Right lobe of liver (tissue), 6 donors: ENCODE measurements around the gene PAFAH1B1. TPM values are rescaled to one million over a fixed set of nuclear protein-coding genes. Genes with fewer than 3 reads are reported as not detected.
A peak's percentile ranks its signal among the peaks of the same experiment; 100 is the strongest.

Source experiments
- ATAC-seq, 4 donors: fragments of 200-7000 bp; cut with Tn5 transposase; one replicate each; pipeline ENCODE4 v1.9.1; 2020; ENCODE audit warnings: mild to moderate bottlenecking in 4 of 4, moderate library complexity in 4 of 4
- DNase-seq, 3 donors: peaks; one replicate each; pipeline ENCODE4 v3.0.0-alpha.2; 2020
- H3K27ac ChIP-seq, 3 donors: fragments of 200-600 bp; one replicate each; pipeline ENCODE4 v1.8.0; 2022
- H3K27me3 ChIP-seq, 2 donors: fragments of 200-600 bp; one replicate each; pipeline ENCODE4 v1.8.0; 2022
- H3K36me3 ChIP-seq, 4 donors: fragments of 200-600 bp; sonication (generic) in 1 of 4; one replicate each; pipeline versions ENCODE4 v1.5.1 to v1.8.0; 2017 to 2022; ENCODE audit warnings: control low read depth in 1 of 4
- H3K4me1 ChIP-seq, 4 donors: fragments of 200-600 bp; sonication (generic) in 1 of 4; one replicate each; pipeline versions ENCODE4 v1.5.1 to v1.8.0; 2017 to 2022; ENCODE audit warnings: control low read depth in 1 of 4
- H3K4me3 ChIP-seq, 3 donors: fragments of 200-600 bp; one replicate each; pipeline ENCODE4 v1.8.0; 2022
- H3K9me3 ChIP-seq, 4 donors: fragments of 200-600 bp; sonication (generic) in 1 of 4; one replicate each; pipeline versions ENCODE4 v1.5.1 to v1.8.0; 2017 to 2022; ENCODE audit warnings: control low read depth in 1 of 4
- POLR2A ChIP-seq: fragments of 450-650 bp; IDR thresholded peaks from one replicate; pipeline ENCODE4 v1.6.1; 2017; ENCODE audit warnings: antibody characterized with exemption, mild to moderate bottlenecking
- WGBS: methylation state at CpG from one replicate; pipeline ENCODE4 v1.1.6; 2018; ENCODE audit warnings: low coverage, low lambda C conversion rate; ENCODE audit not compliant: insufficient coverage; ENCODE audit errors: missing lambda C conversion rate; 5-methylcytosine and 5-hydroxymethylcytosine counted together
- intact Hi-C, 2 donors: fragments of 100-400 bp; cut with DNase I; formaldehyde crosslinking; loops; one replicate each; pipeline versions ENCODE4 v1.11.2 to v1.14.1; 2022
- total RNA-seq, 6 experiments: library from RNA; depleted of rRNA in 2 of 6; stranded (reverse); fragments of >200 nt in 2 of 6; fragmentation: NEBNext Ultra II Directional in 3 of 6; extraction: Animal tissue kit (Norgen Biotek cat#: 25700) in 3 of 6; gene quantifications; one replicate each; pipeline versions ENCODE4 v1.1.0 to v1.2.4, GENCODE V29; 2016 to 2023
- TF ChIP-seq, protein P1 (sequence below), 4 donors: fragments of 200-600 bp in 3 of 4; fragments of 450-650 bp in 1 of 4; IDR thresholded peaks; one replicate each; pipeline versions ENCODE4 v1.5.1 to v1.8.0; 2016 to 2022; ENCODE audit warnings: antibody characterized with exemption in 4 of 4, mild to moderate bottlenecking in 2 of 4
- donor health status: DM: no; HTN: yes; CAD: no.
- donor health status: DM: no; HTN: no; CAD: no.
- donor health status: DM: no; HTN: no; CAD: no.
- donor health status: DM: no; HTN: yes; CAD: no.
- donor health status: DM: no; HTN: yes; CAD: no.

The PAFAH1B1 gene
- total RNA-seq, 6 experiments from 2014 or later: 32.6 to 69.9 (median 42.2) TPM

DNA sequence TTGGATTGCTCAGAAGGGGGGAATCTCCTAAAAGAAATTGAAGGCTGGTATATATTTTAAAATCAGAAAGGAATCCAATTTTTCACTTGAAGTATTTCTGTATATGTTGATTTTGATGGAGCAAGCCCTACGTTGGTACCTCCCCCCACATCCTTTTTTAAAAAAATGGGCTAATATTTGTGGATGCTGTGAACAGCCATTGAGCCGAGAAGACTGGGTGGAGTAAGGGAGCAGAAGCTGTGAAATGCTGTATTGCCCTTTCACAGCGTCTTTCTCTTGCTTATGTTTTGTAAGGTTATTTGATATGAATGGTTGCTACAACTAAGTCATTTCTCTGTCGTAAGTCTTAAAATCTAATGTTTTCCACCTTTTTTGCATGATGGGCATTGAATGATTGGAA lies 2.3 kb downstream of the PAFAH1B1 start:
- Histone ChIP-seq H3K27me3 (no peaks in the 10 kb centered on the region), H3K9me3 (no peaks in the 10 kb centered on the region), H3K4me1 (peaks cover 0 to 37% (median 0%) of the 10 kb centered on the region in 4 donors), H3K4me3 (peak overlapping the region in 2 of 3 donors; percentile 93 to 95), H3K27ac (no peak overlapping the region), H3K36me3 (no peaks in the 10 kb centered on the region)
- 16% methylated on average over 4 of the region's 4 CpGs for WGBS
- ATAC-seq: no peak
- no peak for TF ChIP-seq POLR2A
- TF ChIP-seq, protein P1, sequence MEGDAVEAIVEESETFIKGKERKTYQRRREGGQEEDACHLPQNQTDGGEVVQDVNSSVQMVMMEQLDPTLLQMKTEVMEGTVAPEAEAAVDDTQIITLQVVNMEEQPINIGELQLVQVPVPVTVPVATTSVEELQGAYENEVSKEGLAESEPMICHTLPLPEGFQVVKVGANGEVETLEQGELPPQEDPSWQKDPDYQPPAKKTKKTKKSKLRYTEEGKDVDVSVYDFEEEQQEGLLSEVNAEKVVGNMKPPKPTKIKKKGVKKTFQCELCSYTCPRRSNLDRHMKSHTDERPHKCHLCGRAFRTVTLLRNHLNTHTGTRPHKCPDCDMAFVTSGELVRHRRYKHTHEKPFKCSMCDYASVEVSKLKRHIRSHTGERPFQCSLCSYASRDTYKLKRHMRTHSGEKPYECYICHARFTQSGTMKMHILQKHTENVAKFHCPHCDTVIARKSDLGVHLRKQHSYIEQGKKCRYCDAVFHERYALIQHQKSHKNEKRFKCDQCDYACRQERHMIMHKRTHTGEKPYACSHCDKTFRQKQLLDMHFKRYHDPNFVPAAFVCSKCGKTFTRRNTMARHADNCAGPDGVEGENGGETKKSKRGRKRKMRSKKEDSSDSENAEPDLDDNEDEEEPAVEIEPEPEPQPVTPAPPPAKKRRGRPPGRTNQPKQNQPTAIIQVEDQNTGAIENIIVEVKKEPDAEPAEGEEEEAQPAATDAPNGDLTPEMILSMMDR (IDR thresholded peaks at IDR 0.05): no peak
- intact Hi-C loops: no loop called here
- no peak for DNase-seq

DNA sequence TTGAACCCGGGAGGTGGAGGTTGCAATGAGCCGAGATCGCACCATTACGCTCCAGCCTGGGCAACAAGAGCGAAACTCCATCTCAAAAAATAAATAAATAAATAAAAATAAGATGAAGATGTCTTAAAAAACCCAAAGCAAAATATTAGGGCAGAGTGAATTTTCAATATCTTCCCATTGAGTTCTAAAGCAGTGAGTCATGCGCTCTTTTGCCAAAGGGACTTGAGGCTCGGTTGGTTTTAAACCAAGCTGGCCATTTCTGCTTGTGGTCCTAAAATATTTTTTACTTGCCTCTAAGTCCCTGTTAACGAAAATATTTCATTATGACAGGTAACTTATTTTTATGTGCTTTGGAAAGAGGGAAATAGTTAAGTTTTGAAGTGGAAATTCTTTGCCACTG lies 4.7 kb downstream of the PAFAH1B1 start:
- Histone ChIP-seq H3K36me3 (no peaks in the 10 kb centered on the region), H3K9me3 (no peaks in the 10 kb centered on the region), H3K4me1 (peaks cover 0 to 58% (median 8%) of the 10 kb centered on the region in 4 donors), H3K27ac (no peak overlapping the region), H3K4me3 (no peak overlapping the region), H3K27me3 (no peaks in the 10 kb centered on the region)
- no peak for DNase-seq
- no peak for ATAC-seq
- no peak for TF ChIP-seq POLR2A
- TF ChIP-seq, protein P1 (IDR thresholded peaks at IDR 0.05): no peak
- WGBS: 70% methylated on average over 3 of the region's 8 CpGs
- intact Hi-C loops: no loop called here

DNA sequence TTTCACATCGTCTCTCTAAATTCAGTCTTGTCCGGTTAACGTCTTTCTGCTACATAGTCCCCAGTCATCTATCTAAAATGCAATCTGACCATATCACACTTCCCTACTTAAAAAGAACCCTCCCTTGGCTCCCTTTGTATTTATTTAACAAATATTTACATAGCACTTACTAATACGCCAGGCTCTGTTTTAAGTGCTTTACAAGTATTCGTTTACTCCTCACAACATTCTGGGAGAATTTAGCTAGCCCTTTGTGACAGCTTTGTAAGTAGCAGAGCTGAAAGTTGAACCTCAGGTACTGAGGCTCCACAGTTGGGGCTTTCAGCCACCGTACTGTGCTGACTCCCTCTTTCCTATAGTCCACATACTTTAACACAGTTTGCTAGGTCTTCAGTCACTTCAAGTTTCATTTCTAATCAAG lies 9.2 kb downstream of the PAFAH1B1 start:
- intact Hi-C loops: no loop called here
- 14% methylated on average over 6 of the region's 6 CpGs for WGBS

DNA sequence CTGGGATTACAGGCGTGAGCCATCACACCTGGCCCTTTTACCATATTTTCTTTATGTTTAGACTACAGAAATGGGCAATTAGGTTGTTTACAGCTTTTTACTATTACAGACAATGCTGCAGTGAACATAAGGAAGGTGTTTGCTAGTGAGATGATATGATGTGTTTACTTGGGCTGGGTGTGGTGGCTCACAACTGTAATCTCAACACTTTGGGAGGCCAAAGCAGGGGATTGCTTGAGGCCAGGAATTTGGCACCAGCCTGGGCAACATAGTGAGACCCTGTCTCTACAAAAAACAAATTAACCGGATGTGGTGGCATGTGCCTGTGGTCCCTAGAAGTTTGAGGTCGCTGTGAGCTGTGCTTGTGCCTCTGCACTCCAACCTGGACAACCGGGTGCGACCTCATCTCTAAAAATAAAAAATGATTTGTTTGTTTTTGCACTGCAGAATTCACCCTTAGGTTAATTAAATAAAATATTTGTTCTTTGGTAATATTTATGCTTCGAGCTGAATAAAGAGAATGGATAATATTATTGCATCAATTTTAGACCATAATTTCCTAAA lies 15.0 kb downstream of the PAFAH1B1 start:
- Histone ChIP-seq H3K27ac (no peak overlapping the region), H3K4me3 (no peak overlapping the region), H3K4me1 (peaks cover 0 to 13% (median 0%) of the 10 kb centered on the region in 4 donors), H3K27me3 (no peaks in the 10 kb centered on the region), H3K36me3 (no peaks in the 10 kb centered on the region), H3K9me3 (no peaks in the 10 kb centered on the region)
- no peak for DNase-seq
- TF ChIP-seq, protein P1 (IDR thresholded peaks at IDR 0.05): no peak
- TF ChIP-seq POLR2A: no peak
- WGBS: 62% methylated on average over 6 of the region's 6 CpGs
- intact Hi-C loops: no loop called here
- ATAC-seq: peak in 1 of 4 donors; percentile 46

More for the DNA sequence above, 9.2 kb downstream of the PAFAH1B1 start:
- Histone ChIP-seq H3K36me3 (no peaks in the 10 kb centered on the region), H3K27me3 (no peaks in the 10 kb centered on the region), H3K9me3 (no peaks in the 10 kb centered on the region), H3K4me3 (no peak overlapping the region), H3K4me1 (peaks cover 0 to 34% (median 8%) of the 10 kb centered on the region in 4 donors), H3K27ac (no peak overlapping the region)
- TF ChIP-seq POLR2A: no peak
- TF ChIP-seq, protein P1 (IDR thresholded peaks at IDR 0.05): no peak
- ATAC-seq (peak; percentile 33 to 86 (median 55)), DNase-seq (no peak)
